ENCODE results near the gene YJEFN3. TPM values are rescaled to one million over a fixed set of nuclear protein-coding genes. Genes with fewer than 3 reads are reported as not detected.

The YJEFN3 gene
- total RNA-seq, 4 donors from 2014 or later, result 0.08 to 0.57 (median 0.15) TPM

GRCh38 chr19:19493841-19494546 lies 34.7 kb upstream of the YJEFN3 start:
- Histone ChIP-seq H3K4me1 (peaks cover 13 to 20% (median 18%) of the 10 kb centered on the region in 3 donors), H3K36me3 (peaks cover 21 to 76% (median 49%) of the 10 kb centered on the region in 3 donors), H3K4me3 (no peak overlapping the region), H3K27me3 (no peaks in the 10 kb centered on the region), H3K9me3 (no peaks in the 10 kb centered on the region), H3K27ac (no peak overlapping the region)
- DNase-seq, result no peak
- no peak for TF ChIP-seq CTCF (IDR thresholded peaks at IDR 0.05)
- WGBS, 2 donors, result 85 to 88% methylated on average over 5 of the region's 15 CpGs
- intact Hi-C loops (cut with DNase I), result loop anchor here (5.0 kb wide), 1 partner anchor 127 kb away; no protein-coding TSS in a partner anchor

- WGBS, 2 donors, result 89 to 91% methylated on average over 15 to 22 of the region's 30 CpGs
- Histone ChIP-seq H3K4me1 (peaks cover 0 to under 1% (median 0%) of the 10 kb centered on the region in 3 donors), H3K27ac (no peak overlapping the region), H3K9me3 (no peaks in the 10 kb centered on the region), H3K4me3 (no peak overlapping the region), H3K36me3 (peaks cover 21 to 95% (median 68%) of the 10 kb centered on the region in 3 donors), H3K27me3 (no peaks in the 10 kb centered on the region)
- intact Hi-C loops (cut with DNase I), result no loop called here
- DNase-seq, result no peak
- TF ChIP-seq CTCF (IDR thresholded peaks at IDR 0.05) (no peak), POLR2A (IDR thresholded peaks at IDR 0.05) (no peak)
Measured at GRCh38 chr19:19495614-19496603, 32.8 kb upstream of the YJEFN3 start.

GRCh38 chr19:19498255-19498991 lies 30.3 kb upstream of the YJEFN3 start:
- Histone ChIP-seq H3K27me3 (no peaks in the 10 kb centered on the region), H3K36me3 (peaks cover 34 to 100% (median 79%) of the 10 kb centered on the region in 3 donors), H3K27ac (no peak overlapping the region), H3K9me3 (no peaks in the 10 kb centered on the region), H3K4me1 (no peaks in the 10 kb centered on the region), H3K4me3 (no peak overlapping the region)
- DNase-seq, result no peak
- 92 to 95% methylated on average over 4 to 13 of the region's 33 CpGs for WGBS, 2 donors
- TF ChIP-seq CTCF (IDR thresholded peaks at IDR 0.05) (no peak), POLR2A (IDR thresholded peaks at IDR 0.05) (no peak)
- intact Hi-C loops (cut with DNase I), result no loop called here

- TF ChIP-seq POLR2A (IDR thresholded peaks at IDR 0.05), result no peak
- no peak for TF ChIP-seq CTCF (IDR thresholded peaks at IDR 0.05)
- intact Hi-C loops (cut with DNase I), result no loop called here
- Histone ChIP-seq H3K9me3 (no peaks in the 10 kb centered on the region), H3K4me1 (no peaks in the 10 kb centered on the region), H3K4me3 (no peak overlapping the region), H3K27ac (no peak overlapping the region), H3K27me3 (no peaks in the 10 kb centered on the region), H3K36me3 (peaks cover 28 to 100% (median 70%) of the 10 kb centered on the region in 3 donors)
- DNase-seq, result no peak
- WGBS, 2 donors, result 85 to 89% methylated on average over 7 to 8 of the region's 18 CpGs
Measured at GRCh38 chr19:19499272-19499995, 29.3 kb upstream of the YJEFN3 start.

Measured in esophagus squamous epithelium (tissue), 5 donors.